ENCODE data around the gene GALNT14.

- TF ChIP-seq ARNTL (CRISPR knock-in tag; IDR thresholded peaks at IDR 0.05; ENCODE audit: borderline replicate concordance, low read depth) (no peak), ZFP3 (CRISPR knock-in tag; IDR thresholded peaks at IDR 0.05) (no peak), RARB (CRISPR knock-in tag; IDR thresholded peaks at IDR 0.05) (no peak), SNAI2 (CRISPR knock-in tag; IDR thresholded peaks at IDR 0.05) (no peak), ZC3H10 (CRISPR knock-in tag; IDR thresholded peaks at IDR 0.05) (no peak)
- TF ChIP-seq, protein P1, sequence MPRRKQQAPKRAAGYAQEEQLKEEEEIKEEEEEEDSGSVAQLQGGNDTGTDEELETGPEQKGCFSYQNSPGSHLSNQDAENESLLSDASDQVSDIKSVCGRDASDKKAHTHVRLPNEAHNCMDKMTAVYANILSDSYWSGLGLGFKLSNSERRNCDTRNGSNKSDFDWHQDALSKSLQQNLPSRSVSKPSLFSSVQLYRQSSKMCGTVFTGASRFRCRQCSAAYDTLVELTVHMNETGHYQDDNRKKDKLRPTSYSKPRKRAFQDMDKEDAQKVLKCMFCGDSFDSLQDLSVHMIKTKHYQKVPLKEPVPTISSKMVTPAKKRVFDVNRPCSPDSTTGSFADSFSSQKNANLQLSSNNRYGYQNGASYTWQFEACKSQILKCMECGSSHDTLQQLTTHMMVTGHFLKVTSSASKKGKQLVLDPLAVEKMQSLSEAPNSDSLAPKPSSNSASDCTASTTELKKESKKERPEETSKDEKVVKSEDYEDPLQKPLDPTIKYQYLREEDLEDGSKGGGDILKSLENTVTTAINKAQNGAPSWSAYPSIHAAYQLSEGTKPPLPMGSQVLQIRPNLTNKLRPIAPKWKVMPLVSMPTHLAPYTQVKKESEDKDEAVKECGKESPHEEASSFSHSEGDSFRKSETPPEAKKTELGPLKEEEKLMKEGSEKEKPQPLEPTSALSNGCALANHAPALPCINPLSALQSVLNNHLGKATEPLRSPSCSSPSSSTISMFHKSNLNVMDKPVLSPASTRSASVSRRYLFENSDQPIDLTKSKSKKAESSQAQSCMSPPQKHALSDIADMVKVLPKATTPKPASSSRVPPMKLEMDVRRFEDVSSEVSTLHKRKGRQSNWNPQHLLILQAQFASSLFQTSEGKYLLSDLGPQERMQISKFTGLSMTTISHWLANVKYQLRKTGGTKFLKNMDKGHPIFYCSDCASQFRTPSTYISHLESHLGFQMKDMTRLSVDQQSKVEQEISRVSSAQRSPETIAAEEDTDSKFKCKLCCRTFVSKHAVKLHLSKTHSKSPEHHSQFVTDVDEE (CRISPR knock-in tag; IDR thresholded peaks at IDR 0.05) = no peak
Observed at GRCh38 chr2:30926606-30927005, 211.6 kb downstream of the GALNT14 start.
